NOMO-1 treated with DMSO at 0.1 percent for 48 hours (cell line): ENCODE results near the gene XPNPEP3.
"Not testable (repeated sequence)": the region's sequence is repeated elsewhere in the genome, so short reads cannot be mapped to it uniquely, and the experiment has no call there.

ENCODE experiments used
- DNase-seq: peaks from one replicate; lab custom pipeline; 2025; ENCODE audit not compliant: unreplicated experiment; lab: John Stamatoyannopoulos, UW

XPNPEP3 gene

GRCh38 chr22:40855979-40856512 is 902 bp upstream of the XPNPEP3 start:
- peak; percentile 33 for DNase-seq

- DNase-seq: peak; percentile 11
Measured at GRCh38 chr22:40857309-40857855, 434 bp downstream of the XPNPEP3 start.

- DNase-seq: no peak
Measured at GRCh38 chr22:40862013-40862412, 5.1 kb downstream of the XPNPEP3 start, which contains the start of gene DNAJB7. TSS of gene DNAJB7 (minus strand) at chr22:40862113. CDS start at chr22:40861994, 119 bp downstream.

GRCh38 chr22:40862537-40862936 is 5.6 kb downstream of the XPNPEP3 start:
- peak; percentile 20 for DNase-seq

- no peak for DNase-seq
Measured at GRCh38 chr22:40867109-40867508, 10.2 kb downstream of the XPNPEP3 start.

GRCh38 chr22:40868379-40868778 is 11.4 kb downstream of the XPNPEP3 start:
- DNase-seq: not testable (repeated sequence)

GRCh38 chr22:40874016-40874415 is 17.1 kb downstream of the XPNPEP3 start:
- DNase-seq: no peak

- no peak for DNase-seq
Measured at GRCh38 chr22:40875111-40875510, 18.2 kb downstream of the XPNPEP3 start.

GRCh38 chr22:40876907-40877306 is 20.0 kb downstream of the XPNPEP3 start:
- DNase-seq: no peak

GRCh38 chr22:40877488-40877887 is 20.5 kb downstream of the XPNPEP3 start:
- DNase-seq: no peak

- no peak for DNase-seq
Measured at GRCh38 chr22:40878922-40879321, 22.0 kb downstream of the XPNPEP3 start.

- no peak for DNase-seq
Measured at GRCh38 chr22:40889116-40889515, 32.2 kb downstream of the XPNPEP3 start.

GRCh38 chr22:40890881-40891280 is 33.9 kb downstream of the XPNPEP3 start:
- DNase-seq: no peak

- no peak for DNase-seq
Measured at GRCh38 chr22:40894417-40894816, 37.5 kb downstream of the XPNPEP3 start.

GRCh38 chr22:40898850-40899357 is 42.0 kb downstream of the XPNPEP3 start:
- peak; percentile 56 for DNase-seq

- DNase-seq: no peak
Measured at GRCh38 chr22:40904101-40904500, 47.2 kb downstream of the XPNPEP3 start.

GRCh38 chr22:40908895-40909294 is 51.9 kb downstream of the XPNPEP3 start:
- no peak for DNase-seq

GRCh38 chr22:40911772-40912171 is 54.8 kb downstream of the XPNPEP3 start:
- DNase-seq: no peak

GRCh38 chr22:40912987-40913386 is 56.0 kb downstream of the XPNPEP3 start:
- not testable (repeated sequence) for DNase-seq

GRCh38 chr22:40919446-40919845 is 62.5 kb downstream of the XPNPEP3 start:
- no peak for DNase-seq

- DNase-seq: no peak
Measured at GRCh38 chr22:40920526-40920925, 63.6 kb downstream of the XPNPEP3 start.

GRCh38 chr22:40922484-40923303 is 65.7 kb downstream of the XPNPEP3 start:
- peak; percentile 73 for DNase-seq
